HEK293T (cell line): ENCODE results near the gene M1AP.

Experiments used
- BHLHE40 ChIP-seq: fragments of 450-650 bp; IDR thresholded peaks from 2 replicates; pipeline ENCODE4 v1.6.1; 2016; ENCODE audit warnings: mild to moderate bottlenecking, moderate library complexity, borderline replicate concordance
- CTBP1 ChIP-seq: fragments of 450-650 bp; IDR thresholded peaks from 2 replicates; pipeline ENCODE4 v1.6.1; 2016; ENCODE audit warnings: borderline replicate concordance
- FOXA1 ChIP-seq: fragments of 450-650 bp; IDR thresholded peaks from 2 replicates; pipeline ENCODE4 v1.6.1; 2016; ENCODE audit warnings: mild to moderate bottlenecking
- FOXK2 ChIP-seq: fragments of 450-650 bp; IDR thresholded peaks from 2 replicates; pipeline ENCODE4 v1.6.1; 2016; ENCODE audit warnings: mild to moderate bottlenecking
- FOXM1 ChIP-seq: fragments of 450-650 bp; IDR thresholded peaks from 2 replicates; pipeline ENCODE4 v1.6.1; 2017; ENCODE audit warnings: mild to moderate bottlenecking, borderline replicate concordance
- HDGF ChIP-seq: fragments of 450-650 bp; IDR thresholded peaks from 2 replicates; pipeline ENCODE4 v1.6.1; 2017; ENCODE audit warnings: antibody characterized with exemption, borderline replicate concordance
- L3MBTL2 ChIP-seq: fragments of 450-650 bp; conservative IDR thresholded peaks from 2 replicates; pipeline ENCODE4 v1.6.1; 2016; ENCODE audit warnings: mild to moderate bottlenecking
- LEF1 ChIP-seq: fragments of 450-650 bp; IDR thresholded peaks from 2 replicates; pipeline ENCODE4 v1.6.1; 2017; ENCODE audit warnings: mild to moderate bottlenecking, borderline replicate concordance
- NFRKB ChIP-seq: fragments of 450-650 bp; IDR thresholded peaks from 2 replicates; pipeline ENCODE4 v1.6.1; 2016; ENCODE audit warnings: mild to moderate bottlenecking, moderate library complexity
- SP1 ChIP-seq: fragments of 450-650 bp; IDR thresholded peaks from 2 replicates; pipeline ENCODE4 v1.6.1; 2017
- SUZ12 ChIP-seq: fragments of 450-650 bp; IDR thresholded peaks from 2 replicates; pipeline ENCODE4 v1.6.1; 2016; ENCODE audit warnings: mild to moderate bottlenecking
- TARDBP ChIP-seq: fragments of 450-650 bp; IDR thresholded peaks from 2 replicates; pipeline ENCODE4 v1.6.1; 2016
- ZNF384 ChIP-seq: fragments of 450-650 bp; IDR thresholded peaks from 2 replicates; pipeline ENCODE4 v1.6.1; 2016
- TF ChIP-seq, protein P1 (sequence below): fragments of 450-650 bp; IDR thresholded peaks from 2 replicates; pipeline ENCODE4 v1.6.1; 2016

DNA sequence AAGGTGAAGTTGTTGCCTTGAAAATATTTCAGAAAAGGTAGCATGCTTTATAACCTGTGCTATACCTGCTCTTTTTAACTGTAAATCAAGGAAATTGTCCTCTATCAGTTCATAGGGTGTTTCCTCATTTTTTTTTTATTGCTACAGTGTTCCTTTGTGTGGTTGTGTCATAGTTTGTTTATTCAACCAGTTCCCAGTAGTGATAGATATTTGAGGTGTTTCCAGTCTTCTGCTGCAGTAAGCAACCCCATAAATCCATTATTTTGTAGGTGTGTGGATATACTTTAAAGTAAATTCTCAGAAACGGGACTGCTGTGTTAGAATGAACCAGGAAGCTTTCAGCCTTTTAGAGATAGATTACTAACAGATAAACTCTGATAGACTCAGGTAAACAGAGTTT lies 45.5 kb upstream of the M1AP start:
- TF ChIP-seq L3MBTL2 (no peak), SP1 (no peak), BHLHE40 (no peak), LEF1 (no peak), HDGF (no peak), SUZ12 (no peak), FOXK2 (no peak), CTBP1 (no peak), ZNF384 (no peak), FOXA1 (no peak), NFRKB (no peak), FOXM1 (no peak), TARDBP (no peak)
- TF ChIP-seq, protein P1, sequence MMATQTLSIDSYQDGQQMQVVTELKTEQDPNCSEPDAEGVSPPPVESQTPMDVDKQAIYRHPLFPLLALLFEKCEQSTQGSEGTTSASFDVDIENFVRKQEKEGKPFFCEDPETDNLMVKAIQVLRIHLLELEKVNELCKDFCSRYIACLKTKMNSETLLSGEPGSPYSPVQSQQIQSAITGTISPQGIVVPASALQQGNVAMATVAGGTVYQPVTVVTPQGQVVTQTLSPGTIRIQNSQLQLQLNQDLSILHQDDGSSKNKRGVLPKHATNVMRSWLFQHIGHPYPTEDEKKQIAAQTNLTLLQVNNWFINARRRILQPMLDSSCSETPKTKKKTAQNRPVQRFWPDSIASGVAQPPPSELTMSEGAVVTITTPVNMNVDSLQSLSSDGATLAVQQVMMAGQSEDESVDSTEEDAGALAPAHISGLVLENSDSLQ = no peak
